Lower leg skin (tissue), 4 donors: Measurements from ENCODE around the gene HIRA. TPM values are rescaled to one million over a fixed set of nuclear protein-coding genes. Genes with fewer than 3 reads are reported as not detected.

Source experiments
- DNase-seq, 2 donors: peaks; one replicate each; pipeline ENCODE4 v3.0.0-alpha.2; 2019; ENCODE audit warnings: low spot score in 2 of 2
- H3K4me3 ChIP-seq: fragments of 200-600 bp; sonication (generic); 2 replicates; pipeline ENCODE4 v1.5.1; 2017; ENCODE audit warnings: mild to moderate bottlenecking, low read depth; ENCODE audit not compliant: poor library complexity, severe bottlenecking
- CTCF ChIP-seq, 3 donors: fragments of 450-650 bp; IDR thresholded peaks; one replicate each; pipeline ENCODE4 v1.5.1; 2016; ENCODE audit warnings: antibody characterized with exemption in 3 of 3, mild to moderate bottlenecking in 3 of 3, moderate library complexity in 2 of 3
- POLR2A ChIP-seq, 2 donors: fragments of 450-650 bp; IDR thresholded peaks; one replicate each; pipeline ENCODE4 v1.6.1; 2016 to 2017; ENCODE audit warnings: antibody characterized with exemption in 2 of 2, mild to moderate bottlenecking in 1 of 2, moderate library complexity in 1 of 2
- WGBS, 2 donors: methylation state at CpG; one replicate each; pipeline ENCODE4 v1.1.5; 2018; 5-methylcytosine and 5-hydroxymethylcytosine counted together
- intact Hi-C: fragments of 100-400 bp; cut with DNase I; formaldehyde crosslinking; loops from one replicate; pipeline ENCODE4 v1.15.0; 2023; ENCODE audit warnings: low total_unique reads
- total RNA-seq, 4 donors: library from RNA; depleted of rRNA; stranded (reverse); fragments of >200 nt; gene quantifications; one replicate each; pipeline ENCODE4 v1.1.0, GENCODE V29; 2016

HIRA gene
- total RNA-seq, 4 donors from 2014 or later = 11.5 to 21.1 (median 18.2) TPM

- no peak overlapping the region for H3K4me3 ChIP-seq
- 65 to 66% methylated on average over 14 of the region's 14 CpGs for WGBS, 2 donors
- intact Hi-C loops = no loop called here
- no peak for TF ChIP-seq CTCF (IDR thresholded peaks at IDR 0.05)
- no peak for TF ChIP-seq POLR2A (IDR thresholded peaks at IDR 0.05)
- DNase-seq = no peak
Observed at GRCh38 chr22:19466126-19466716, 34.7 kb upstream of the HIRA start.

GRCh38 chr22:19464975-19465374, 33.4 kb upstream of the HIRA start:
- TF ChIP-seq POLR2A (IDR thresholded peaks at IDR 0.05) = no peak
- no peak for TF ChIP-seq CTCF (IDR thresholded peaks at IDR 0.05)

GRCh38 chr22:19464546-19464945, 33.0 kb upstream of the HIRA start:
- no peak overlapping the region for H3K4me3 ChIP-seq
- intact Hi-C loops = no loop called here
- TF ChIP-seq CTCF (IDR thresholded peaks at IDR 0.05) (no peak), POLR2A (IDR thresholded peaks at IDR 0.05) (no peak)
- DNase-seq = no peak
- 67 to 83% methylated on average over 1 of the region's 1 CpG for WGBS, 2 donors

More at GRCh38 chr22:19464975-19465374, 33.4 kb upstream of the HIRA start:
- 87 to 94% methylated on average over 4 of the region's 4 CpGs for WGBS, 2 donors
- H3K4me3 ChIP-seq = no peak overlapping the region
- no peak for DNase-seq
- intact Hi-C loops = no loop called here

GRCh38 chr22:19463491-19464469, 32.2 kb upstream of the HIRA start:
- WGBS, 2 donors = 55 to 65% methylated on average over 7 of the region's 7 CpGs
- no peak overlapping the region for H3K4me3 ChIP-seq
- DNase-seq = no peak
- intact Hi-C loops = no loop called here
- TF ChIP-seq CTCF (IDR thresholded peaks at IDR 0.05) = no peak
- TF ChIP-seq POLR2A (IDR thresholded peaks at IDR 0.05) = no peak

- WGBS, 2 donors = 98 to 100% methylated on average over 1 of the region's 1 CpG
- no peak for TF ChIP-seq POLR2A (IDR thresholded peaks at IDR 0.05)
- H3K4me3 ChIP-seq = no peak overlapping the region
- intact Hi-C loops = no loop called here
- DNase-seq = no peak
Observed at GRCh38 chr22:19463008-19463407, 31.5 kb upstream of the HIRA start.

GRCh38 chr22:19461506-19461905, 30.0 kb upstream of the HIRA start:
- TF ChIP-seq CTCF (IDR thresholded peaks at IDR 0.05) = no peak
- TF ChIP-seq POLR2A (IDR thresholded peaks at IDR 0.05) = no peak
- H3K4me3 ChIP-seq = no peak overlapping the region
- intact Hi-C loops = no loop called here
- WGBS, 2 donors = 94 to 98% methylated on average over 1 of the region's 1 CpG
- no peak for DNase-seq
